ENCODE results near the gene BNC1. TPM values are rescaled to one million over a fixed set of nuclear protein-coding genes. Genes with fewer than 3 reads are reported as not detected.

BNC1 gene
- total and polyA plus RNA-seq, 2 experiments from 2014 or later: 4.1 to 7.5 TPM

GRCh38 chr15:83310521-83311456 lies 26.3 kb upstream of the BNC1 start:
- no peak overlapping the region for H3K27ac ChIP-seq
- no peak for TF ChIP-seq EZH2 (IDR thresholded peaks at IDR 0.05; ENCODE audit: insufficient read depth, poor library complexity, severe bottlenecking)
- no peak for TF ChIP-seq EZH2phosphoT487 (IDR thresholded peaks at IDR 0.05; ENCODE audit: insufficient read depth, low read depth)
- H3K4me1 ChIP-seq (ENCODE audit: insufficient read depth): peaks cover 10% of the 10 kb centered on the region
- H3K4me2 ChIP-seq (ENCODE audit: unreplicated experiment): no peak overlapping the region
- no peaks in the 10 kb centered on the region for H3K9me3 ChIP-seq (ENCODE audit: low read depth)
- H3K79me2 ChIP-seq (ENCODE audit: insufficient read depth): no peaks in the 10 kb centered on the region
- no peak overlapping the region for H3K9ac ChIP-seq
- H3K36me3 ChIP-seq (ENCODE audit: low read depth): no peaks in the 10 kb centered on the region
- 43 to 48% methylated on average over 5 of the region's 5 CpGs for WGBS, 2 experiments (ENCODE audit: low coverage in 1 of 2, low lambda C conversion rate in 2 of 2, missing lambda C conversion rate in 2 of 2)
- in situ Hi-C loops (cut with MboI): no loop called here
- H3K27me3 ChIP-seq (replicated peaks; ENCODE audit: insufficient read depth): no peaks in the 10 kb centered on the region
- no peaks in the 10 kb centered on the region for H4K20me1 ChIP-seq (ENCODE audit: insufficient read depth)
- DNase-seq: no peak
- H3F3A ChIP-seq (ENCODE audit: insufficient read depth): no peaks in the 10 kb centered on the region
- H3K9me2 ChIP-seq (ENCODE audit: insufficient read depth): no peaks in the 10 kb centered on the region
- H3K4me3 ChIP-seq: no peak overlapping the region
- H2AFZ ChIP-seq: no peak overlapping the region

- WGBS, 2 experiments (ENCODE audit: low coverage in 1 of 2, low lambda C conversion rate in 2 of 2, missing lambda C conversion rate in 2 of 2): 79 to 85% methylated on average over 5 of the region's 5 CpGs
- no peaks in the 10 kb centered on the region for H3K79me2 ChIP-seq (ENCODE audit: insufficient read depth)
- H3F3A ChIP-seq (ENCODE audit: insufficient read depth): no peaks in the 10 kb centered on the region
- no peak for DNase-seq
- peaks cover 15% of the 10 kb centered on the region for H3K4me1 ChIP-seq (ENCODE audit: insufficient read depth)
- no peaks in the 10 kb centered on the region for H3K27me3 ChIP-seq (replicated peaks; ENCODE audit: insufficient read depth)
- no peak overlapping the region for H2AFZ ChIP-seq
- H3K4me2 ChIP-seq (ENCODE audit: unreplicated experiment): no peak overlapping the region
- in situ Hi-C loops (cut with MboI): no loop called here
- no peak overlapping the region for H3K27ac ChIP-seq
- no peak for TF ChIP-seq EZH2phosphoT487 (IDR thresholded peaks at IDR 0.05; ENCODE audit: insufficient read depth, low read depth)
- TF ChIP-seq EZH2 (IDR thresholded peaks at IDR 0.05; ENCODE audit: insufficient read depth, poor library complexity, severe bottlenecking): no peak
- H3K36me3 ChIP-seq (ENCODE audit: low read depth): no peaks in the 10 kb centered on the region
- H3K9me3 ChIP-seq (ENCODE audit: low read depth): no peaks in the 10 kb centered on the region
- no peaks in the 10 kb centered on the region for H4K20me1 ChIP-seq (ENCODE audit: insufficient read depth)
- H3K9me2 ChIP-seq (ENCODE audit: insufficient read depth): no peaks in the 10 kb centered on the region
- no peak overlapping the region for H3K4me3 ChIP-seq
- no peak overlapping the region for H3K9ac ChIP-seq
Observed at GRCh38 chr15:83308671-83309070, 24.2 kb upstream of the BNC1 start.

- no peak for DNase-seq
- no peaks in the 10 kb centered on the region for H4K20me1 ChIP-seq (ENCODE audit: insufficient read depth)
- no peak for TF ChIP-seq EZH2phosphoT487 (IDR thresholded peaks at IDR 0.05; ENCODE audit: insufficient read depth, low read depth)
- 60 to 64% methylated on average over 3 of the region's 3 CpGs for WGBS, 2 experiments (ENCODE audit: low coverage in 1 of 2, low lambda C conversion rate in 2 of 2, missing lambda C conversion rate in 2 of 2)
- no peaks in the 10 kb centered on the region for H3K79me2 ChIP-seq (ENCODE audit: insufficient read depth)
- no peak overlapping the region for H2AFZ ChIP-seq
- no peak overlapping the region for H3K9ac ChIP-seq
- H3K9me2 ChIP-seq (ENCODE audit: insufficient read depth): no peaks in the 10 kb centered on the region
- H3K4me2 ChIP-seq (ENCODE audit: unreplicated experiment): peak overlapping the region; percentile 16
- peaks cover 15% of the 10 kb centered on the region for H3K4me1 ChIP-seq (ENCODE audit: insufficient read depth)
- in situ Hi-C loops (cut with MboI): no loop called here
- no peak overlapping the region for H3K27ac ChIP-seq
- no peaks in the 10 kb centered on the region for H3K36me3 ChIP-seq (ENCODE audit: low read depth)
- H3K4me3 ChIP-seq: no peak overlapping the region
- no peaks in the 10 kb centered on the region for H3K27me3 ChIP-seq (replicated peaks; ENCODE audit: insufficient read depth)
- H3K9me3 ChIP-seq (ENCODE audit: low read depth): no peaks in the 10 kb centered on the region
- H3F3A ChIP-seq (ENCODE audit: insufficient read depth): no peaks in the 10 kb centered on the region
Observed at GRCh38 chr15:83306561-83306960, 22.1 kb upstream of the BNC1 start.

GRCh38 chr15:83305704-83306291 lies 21.3 kb upstream of the BNC1 start:
- Histone ChIP-seq H3K27me3 (replicated peaks; ENCODE audit: insufficient read depth) (no peaks in the 10 kb centered on the region), H3K9me3 (ENCODE audit: low read depth) (no peaks in the 10 kb centered on the region), H3K36me3 (ENCODE audit: low read depth) (no peaks in the 10 kb centered on the region), H4K20me1 (ENCODE audit: insufficient read depth) (no peaks in the 10 kb centered on the region), H3K27ac (no peak overlapping the region), H3K4me3 (no peak overlapping the region), H3K9ac (no peak overlapping the region), H3F3A (ENCODE audit: insufficient read depth) (no peaks in the 10 kb centered on the region), H3K4me2 (ENCODE audit: unreplicated experiment) (peak overlapping the region; percentile 16), H2AFZ (peak overlapping the region; percentile 42; the same call in 1 of the 2 replicates), H3K4me1 (ENCODE audit: insufficient read depth) (peaks cover 15% of the 10 kb centered on the region), H3K9me2 (ENCODE audit: insufficient read depth) (no peaks in the 10 kb centered on the region), H3K79me2 (ENCODE audit: insufficient read depth) (no peaks in the 10 kb centered on the region)
- 38 to 48% methylated on average over 11 of the region's 11 CpGs for WGBS, 2 experiments (ENCODE audit: low coverage in 1 of 2, low lambda C conversion rate in 2 of 2, missing lambda C conversion rate in 2 of 2)
- in situ Hi-C loops (cut with MboI): no loop called here
- TF ChIP-seq EZH2phosphoT487 (IDR thresholded peaks at IDR 0.05; ENCODE audit: insufficient read depth, low read depth): no peak
- no peak for TF ChIP-seq EZH2 (IDR thresholded peaks at IDR 0.05; ENCODE audit: insufficient read depth, poor library complexity, severe bottlenecking)
- DNase-seq: peak; percentile 41
